Glomerular visceral epithelial cell (primary cell): ENCODE measurements around the gene MACROH2A1.

Experiments
- DNase-seq: peaks from one replicate; pipeline ENCODE4 v3.0.0-alpha.2; 2016; ENCODE audit errors: extremely low spot score

Gene MACROH2A1

GRCh38 chr5:135333732-135334515, 65.1 kb downstream of the MACROH2A1 start:
- DNase-seq = no peak

GRCh38 chr5:135332519-135333150, 66.4 kb downstream of the MACROH2A1 start:
- peak; percentile 54 for DNase-seq

- no peak for DNase-seq
Measured at GRCh38 chr5:135331612-135332011, 67.4 kb downstream of the MACROH2A1 start.

GRCh38 chr5:135330798-135331096, 68.3 kb downstream of the MACROH2A1 start:
- no peak for DNase-seq

GRCh38 chr5:135329913-135330797, 68.9 kb downstream of the MACROH2A1 start:
- DNase-seq = no peak

- DNase-seq = no peak
Measured at GRCh38 chr5:135329066-135329912, 69.7 kb downstream of the MACROH2A1 start.

GRCh38 chr5:135328128-135328687, 70.8 kb downstream of the MACROH2A1 start:
- no peak for DNase-seq

- DNase-seq = no peak
Measured at GRCh38 chr5:135327429-135328127, 71.5 kb downstream of the MACROH2A1 start.

GRCh38 chr5:135326296-135327254, 72.5 kb downstream of the MACROH2A1 start:
- DNase-seq = no peak

GRCh38 chr5:135324897-135325650, 74.0 kb downstream of the MACROH2A1 start:
- DNase-seq = no peak

- DNase-seq = no peak
Measured at GRCh38 chr5:135324160-135324559, 74.9 kb downstream of the MACROH2A1 start.

GRCh38 chr5:135323701-135324132, 75.3 kb downstream of the MACROH2A1 start:
- no peak for DNase-seq

- no peak for DNase-seq
Measured at GRCh38 chr5:135323227-135323626, 75.8 kb downstream of the MACROH2A1 start.

- DNase-seq = no peak
Measured at GRCh38 chr5:135322744-135323143, 76.3 kb downstream of the MACROH2A1 start.

GRCh38 chr5:135322271-135322670, 76.8 kb downstream of the MACROH2A1 start:
- no peak for DNase-seq

GRCh38 chr5:135320718-135321484, 78.1 kb downstream of the MACROH2A1 start:
- DNase-seq = no peak

- DNase-seq = no peak
Measured at GRCh38 chr5:135319928-135320606, 79.0 kb downstream of the MACROH2A1 start.
